ES-I3 (cell line): Measurements from ENCODE around the gene CPEB3.

Source experiments
- H3K36me3 ChIP-seq: 2 replicates; pipeline ENCODE4 v1.6.1; 2013; ENCODE audit warnings: mild to moderate bottlenecking, low read length, control low read depth, moderate library complexity; ENCODE audit not compliant: insufficient read depth
- H3K4me1 ChIP-seq: 2 replicates; pipeline ENCODE4 v1.6.1; 2013; ENCODE audit warnings: mild to moderate bottlenecking, control low read depth, low read length; ENCODE audit not compliant: insufficient read depth
- H3K9ac ChIP-seq: 2 replicates; pipeline ENCODE4 v1.6.1; 2013; ENCODE audit warnings: low read depth, mild to moderate bottlenecking, low read length, moderate library complexity
- H3K9me3 ChIP-seq: 2 replicates; pipeline ENCODE4 v1.6.1; 2013; ENCODE audit warnings: mild to moderate bottlenecking, low read length, moderate library complexity; ENCODE audit not compliant: control insufficient read depth, insufficient read depth

Gene CPEB3

DNA sequence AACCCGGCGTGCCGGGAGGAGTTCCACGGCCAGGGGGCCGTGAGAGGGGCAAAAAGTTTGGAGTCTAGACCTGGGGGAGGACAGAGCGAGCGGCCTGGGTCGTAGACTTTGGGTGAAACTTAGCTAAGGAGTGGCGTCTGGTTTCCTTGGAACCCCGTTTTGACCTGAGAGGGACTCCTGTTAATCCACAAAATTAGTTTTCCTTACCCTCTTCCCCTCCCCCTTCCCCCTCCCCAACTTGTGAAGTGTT, 663 bp upstream of the CPEB3 start:
- H3K9ac ChIP-seq = peak overlapping the region; percentile 99
- no peaks in the 10 kb centered on the region for H3K9me3 ChIP-seq
- H3K4me1 ChIP-seq = peaks cover 5% of the 10 kb centered on the region; the same call in 1 of the 2 replicates
- 0 out of 2 replicates have a peak, but pooled peaks cover 5% of the 10 kb centered on the region for H3K36me3 ChIP-seq

DNA sequence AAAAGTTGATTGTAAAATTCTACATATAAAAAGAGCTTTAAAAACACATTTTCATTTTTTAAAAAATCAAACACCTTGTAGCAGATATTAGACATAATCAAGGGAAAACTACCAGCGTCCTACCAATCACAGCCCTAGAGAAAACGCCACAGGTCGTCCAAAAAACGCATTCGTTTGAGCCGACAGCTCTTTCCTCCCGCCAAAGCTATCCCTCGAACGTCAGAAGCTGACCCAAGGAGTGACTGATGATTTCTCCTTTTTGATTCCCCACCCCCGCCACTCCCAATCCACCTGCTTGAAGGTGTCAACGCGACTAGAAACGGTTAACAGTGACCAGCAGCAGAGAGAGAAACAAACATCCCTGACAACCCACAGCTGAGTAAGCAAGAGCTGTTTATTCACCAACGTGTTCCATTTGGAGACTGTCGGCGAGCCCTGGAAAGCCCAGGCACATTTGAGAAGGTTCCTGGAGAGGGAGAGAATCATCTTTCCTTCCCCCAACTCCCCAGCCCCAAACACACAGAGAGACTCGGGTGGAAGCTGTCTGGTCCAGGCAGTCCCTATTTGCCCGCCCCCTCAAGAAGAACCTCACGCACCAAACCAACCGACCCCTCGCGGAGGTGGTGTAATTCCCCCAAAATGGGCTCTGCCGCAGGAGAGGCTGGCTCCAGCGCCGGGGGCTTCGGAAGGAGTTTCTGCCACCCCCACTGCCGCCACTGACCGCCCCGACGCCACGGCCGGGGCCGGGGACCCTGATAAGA, 622 bp downstream of the CPEB3 start:
- Histone ChIP-seq H3K4me1 (peaks cover 5% of the 10 kb centered on the region; the same call in 1 of the 2 replicates), H3K36me3 (0 out of 2 replicates have a peak, but pooled peaks cover 5% of the 10 kb centered on the region), H3K9ac (peak overlapping the region; percentile 99), H3K9me3 (no peaks in the 10 kb centered on the region)

DNA sequence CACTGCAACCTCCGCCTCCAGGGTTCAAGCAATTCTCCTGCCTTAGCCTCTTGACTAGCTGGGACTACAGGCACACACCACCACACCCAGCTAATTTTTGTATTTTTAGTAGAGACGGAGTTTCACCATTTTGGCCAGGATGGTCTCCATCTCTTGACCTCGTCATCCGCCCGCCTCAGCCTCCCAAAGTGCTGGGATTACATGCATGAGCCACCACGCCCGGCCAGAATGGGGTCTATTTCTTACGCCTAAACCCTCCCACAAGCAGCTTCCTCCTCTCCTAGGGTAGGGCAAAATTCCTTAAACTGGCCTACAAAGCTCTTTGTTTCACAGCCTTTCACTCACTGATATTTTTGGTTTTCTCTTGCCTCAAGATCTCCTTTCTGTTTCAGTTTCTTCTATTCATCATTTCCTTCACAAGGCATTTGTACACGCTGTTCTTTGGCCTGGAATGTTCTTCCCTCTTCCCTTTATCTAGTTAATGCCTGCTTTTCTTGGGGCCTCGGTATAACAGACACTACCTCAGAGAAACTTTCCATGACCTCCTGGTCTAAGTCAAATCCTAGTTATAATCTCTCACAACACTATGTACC, 6.7 kb downstream of the CPEB3 start:
- no peaks in the 10 kb centered on the region for H3K4me1 ChIP-seq
- H3K36me3 ChIP-seq = no peaks in the 10 kb centered on the region
- H3K9ac ChIP-seq = no peak overlapping the region
- no peaks in the 10 kb centered on the region for H3K9me3 ChIP-seq

DNA sequence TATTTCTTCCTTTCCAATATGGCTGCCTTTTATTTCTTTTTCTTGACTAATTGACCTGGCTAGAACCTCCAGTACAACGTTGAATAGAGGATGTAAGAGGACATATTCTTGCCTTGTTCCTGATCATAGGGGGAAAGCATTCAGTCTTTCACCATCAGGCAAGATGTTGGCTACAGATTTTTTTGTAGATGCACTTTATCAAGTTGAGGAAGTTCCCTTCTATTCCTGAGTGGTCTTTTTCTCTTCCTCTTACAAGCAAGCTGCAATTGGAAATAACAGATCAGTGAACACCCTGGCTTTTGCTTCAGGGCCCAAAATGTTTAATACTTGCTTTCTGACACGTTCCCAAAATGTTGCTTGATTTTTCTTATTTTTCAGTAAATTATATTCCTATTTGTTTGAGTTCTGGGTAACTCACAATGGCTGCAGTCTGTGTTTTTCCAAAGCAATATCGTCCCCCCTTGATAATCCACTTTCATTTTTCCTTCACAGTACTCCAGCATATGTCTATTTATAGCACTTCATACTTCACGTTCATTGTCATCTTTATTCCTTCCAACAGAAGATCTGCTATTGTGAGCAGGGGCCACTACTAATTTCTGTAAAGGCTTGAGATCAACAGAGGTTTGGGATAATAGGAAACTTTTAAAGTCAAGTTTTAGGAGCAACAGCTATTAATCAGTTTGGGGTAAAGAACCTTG, 11.7 kb downstream of the CPEB3 start:
- Histone ChIP-seq H3K4me1 (no peaks in the 10 kb centered on the region), H3K36me3 (no peaks in the 10 kb centered on the region), H3K9ac (no peak overlapping the region), H3K9me3 (no peaks in the 10 kb centered on the region)

DNA sequence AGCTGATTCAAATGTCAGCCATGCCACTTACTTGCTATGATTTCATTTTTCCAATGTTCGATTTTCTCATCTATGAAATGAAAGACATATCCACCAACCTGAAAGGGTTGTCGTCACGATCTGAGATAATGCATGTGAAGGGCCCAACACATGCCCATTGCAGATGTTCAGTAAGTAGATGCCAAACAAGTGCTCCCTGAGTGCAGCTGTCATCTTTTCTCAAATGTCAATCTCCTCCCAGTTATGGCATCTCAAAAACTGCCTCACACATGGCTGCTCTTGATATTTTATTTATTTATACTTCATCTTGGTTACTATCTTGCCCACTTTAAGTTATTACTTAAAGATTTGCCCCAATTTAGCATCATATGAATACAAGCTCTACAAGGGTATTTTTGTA, 16.8 kb downstream of the CPEB3 start:
- no peaks in the 10 kb centered on the region for H3K36me3 ChIP-seq
- H3K9ac ChIP-seq = no peak overlapping the region
- H3K4me1 ChIP-seq = no peaks in the 10 kb centered on the region
- no peaks in the 10 kb centered on the region for H3K9me3 ChIP-seq

DNA sequence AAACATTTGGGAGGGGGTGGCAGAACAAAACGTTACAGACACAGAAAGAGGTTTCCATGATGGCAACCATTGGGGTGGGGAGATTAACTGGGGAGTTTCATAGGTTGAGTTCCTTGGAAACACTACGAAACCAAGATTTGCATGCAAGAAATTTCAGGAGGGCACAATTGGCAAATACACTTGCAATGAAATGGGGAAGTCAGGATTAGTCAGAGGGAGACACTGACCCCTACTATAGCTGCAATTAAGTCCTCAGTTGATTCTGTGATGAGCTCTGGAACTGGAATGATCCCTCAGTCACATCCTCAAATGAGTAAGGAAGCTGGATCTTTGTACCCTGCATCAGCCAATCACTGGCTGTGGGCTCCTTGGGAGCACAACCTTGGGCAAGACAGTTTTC, 22.1 kb downstream of the CPEB3 start:
- no peaks in the 10 kb centered on the region for H3K4me1 ChIP-seq
- no peak overlapping the region for H3K9ac ChIP-seq
- no peaks in the 10 kb centered on the region for H3K36me3 ChIP-seq
- H3K9me3 ChIP-seq = no peaks in the 10 kb centered on the region

DNA sequence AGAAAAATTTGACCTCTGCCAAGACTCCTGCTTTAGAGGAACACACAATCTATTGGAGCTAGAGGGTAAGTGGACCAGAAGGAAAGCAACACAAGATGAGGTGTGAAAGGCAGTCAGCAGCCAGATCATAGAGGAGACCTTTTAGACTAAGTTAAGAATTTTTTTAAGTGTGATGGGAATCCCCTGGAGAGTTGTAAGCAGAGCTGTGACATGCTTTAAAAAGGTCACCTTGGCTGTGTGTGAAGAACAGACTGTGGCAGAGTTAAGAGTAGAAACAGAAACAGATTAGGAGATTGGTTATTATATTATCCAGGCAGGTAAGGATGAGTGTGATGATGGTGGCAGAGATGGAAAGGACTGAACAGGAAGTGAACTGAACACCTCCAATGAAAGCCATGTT, 23.5 kb downstream of the CPEB3 start:
- Histone ChIP-seq H3K36me3 (no peaks in the 10 kb centered on the region), H3K4me1 (no peaks in the 10 kb centered on the region), H3K9ac (no peak overlapping the region), H3K9me3 (no peaks in the 10 kb centered on the region)

DNA sequence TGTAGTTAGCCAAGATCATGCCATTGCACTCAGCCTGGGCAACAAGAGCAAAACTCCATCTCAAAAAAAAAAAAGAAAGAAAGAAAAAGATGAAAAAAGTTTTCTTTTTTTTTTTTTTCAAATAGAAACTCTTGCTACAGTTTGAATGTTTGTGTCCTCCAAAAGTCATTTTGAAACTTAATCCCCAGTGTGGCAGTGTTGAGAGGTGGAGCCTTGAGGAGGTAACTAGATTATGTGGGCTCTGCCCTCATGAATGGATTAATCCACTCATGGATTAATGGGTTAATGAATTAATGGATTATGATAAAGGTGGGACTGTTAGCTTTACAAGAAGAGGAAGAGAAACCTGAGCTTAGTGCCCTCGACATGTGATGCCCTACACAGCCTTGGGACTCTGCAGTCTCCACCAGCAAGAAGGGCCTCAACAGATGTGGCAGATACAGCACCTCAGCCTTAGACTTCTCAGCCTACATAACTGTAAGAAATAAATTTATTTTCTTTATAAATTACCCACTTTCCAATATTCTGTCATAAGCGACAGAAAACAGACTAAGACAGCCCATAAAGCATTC, 25.1 kb downstream of the CPEB3 start:
- Histone ChIP-seq H3K9me3 (no peaks in the 10 kb centered on the region), H3K36me3 (no peaks in the 10 kb centered on the region), H3K9ac (no peak overlapping the region), H3K4me1 (no peaks in the 10 kb centered on the region)

DNA sequence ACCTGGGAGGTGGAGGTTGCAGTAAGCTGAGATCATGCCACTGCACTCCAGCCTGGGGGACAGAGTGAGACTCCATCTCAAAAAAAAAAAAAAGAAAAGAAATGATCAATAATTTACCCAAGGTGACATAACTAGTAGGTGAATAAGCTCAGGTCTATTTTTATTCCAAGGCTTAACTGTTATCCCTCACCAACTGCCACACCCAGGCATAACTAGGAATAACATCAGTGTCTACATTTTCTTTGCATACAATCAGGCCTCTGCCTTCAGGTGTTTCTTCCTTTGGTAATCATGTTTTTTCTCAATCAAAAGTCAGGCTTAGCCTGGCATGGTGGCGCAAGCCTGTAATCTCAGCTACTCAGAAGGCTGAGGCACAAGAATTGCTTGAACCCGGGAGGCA, 26.6 kb downstream of the CPEB3 start:
- H3K9ac ChIP-seq = no peak overlapping the region
- H3K9me3 ChIP-seq = no peaks in the 10 kb centered on the region
- no peaks in the 10 kb centered on the region for H3K4me1 ChIP-seq
- H3K36me3 ChIP-seq = no peaks in the 10 kb centered on the region

DNA sequence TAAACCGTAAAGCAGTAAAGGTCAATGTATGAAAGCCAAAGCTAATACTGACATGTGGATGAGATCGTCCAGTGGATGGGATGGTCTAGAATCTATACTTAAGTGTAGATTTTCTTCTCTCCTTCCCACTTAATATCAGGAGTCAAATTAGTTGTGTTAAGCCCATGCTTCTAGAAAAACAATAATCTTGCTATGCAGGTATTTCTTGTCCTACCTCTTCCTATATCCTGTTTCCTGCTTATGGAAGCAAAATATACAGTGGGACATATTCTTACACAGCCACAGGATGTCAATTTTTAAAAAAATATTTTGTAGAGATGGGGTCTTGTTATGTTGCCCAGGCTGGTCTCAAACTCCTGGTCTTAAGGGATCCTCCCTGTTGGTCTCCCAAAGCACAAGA, 27.5 kb downstream of the CPEB3 start:
- no peaks in the 10 kb centered on the region for H3K9me3 ChIP-seq
- no peak overlapping the region for H3K9ac ChIP-seq
- H3K4me1 ChIP-seq = no peaks in the 10 kb centered on the region
- H3K36me3 ChIP-seq = no peaks in the 10 kb centered on the region

DNA sequence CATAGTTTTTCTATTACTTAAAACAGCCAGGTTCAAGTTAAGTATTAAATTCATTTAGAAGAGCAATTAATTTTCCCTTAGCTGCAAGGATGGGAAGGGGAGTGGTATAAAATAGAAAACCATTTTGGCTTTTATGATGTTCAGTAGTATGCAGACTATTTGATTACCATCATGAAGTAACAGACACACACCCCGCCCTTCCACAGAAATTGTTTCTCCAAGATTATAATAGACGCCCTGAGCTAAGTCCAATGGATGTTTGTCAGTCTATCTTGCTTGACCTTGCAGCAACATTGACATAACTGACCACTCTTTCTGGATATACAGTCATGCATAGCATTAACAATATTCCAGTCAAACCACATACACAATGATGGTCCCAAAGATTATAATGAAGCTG, 42.3 kb downstream of the CPEB3 start:
- Histone ChIP-seq H3K9me3 (no peaks in the 10 kb centered on the region), H3K9ac (no peak overlapping the region), H3K36me3 (no peaks in the 10 kb centered on the region), H3K4me1 (no peaks in the 10 kb centered on the region)

DNA sequence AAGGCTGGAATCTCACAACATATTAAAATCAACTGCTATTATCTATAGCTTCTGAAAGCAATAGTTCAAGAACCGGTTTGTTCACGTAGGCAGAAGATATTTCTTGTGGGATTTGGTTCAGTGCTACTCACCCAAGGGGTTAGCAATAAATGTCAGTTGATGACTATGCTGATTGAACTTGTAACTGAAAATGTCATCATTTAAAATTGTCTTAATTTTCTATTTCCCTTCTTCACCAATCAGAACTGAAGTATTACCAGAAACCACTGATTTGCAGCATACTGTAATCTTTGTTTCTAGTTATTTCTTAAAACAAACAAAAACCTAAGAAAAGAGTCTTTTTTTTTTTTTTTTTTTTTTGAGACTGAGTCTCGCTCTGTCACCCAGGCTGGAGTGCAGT, 46.1 kb downstream of the CPEB3 start:
- no peak overlapping the region for H3K9ac ChIP-seq
- H3K4me1 ChIP-seq = no peaks in the 10 kb centered on the region
- no peaks in the 10 kb centered on the region for H3K9me3 ChIP-seq
- H3K36me3 ChIP-seq = no peaks in the 10 kb centered on the region

DNA sequence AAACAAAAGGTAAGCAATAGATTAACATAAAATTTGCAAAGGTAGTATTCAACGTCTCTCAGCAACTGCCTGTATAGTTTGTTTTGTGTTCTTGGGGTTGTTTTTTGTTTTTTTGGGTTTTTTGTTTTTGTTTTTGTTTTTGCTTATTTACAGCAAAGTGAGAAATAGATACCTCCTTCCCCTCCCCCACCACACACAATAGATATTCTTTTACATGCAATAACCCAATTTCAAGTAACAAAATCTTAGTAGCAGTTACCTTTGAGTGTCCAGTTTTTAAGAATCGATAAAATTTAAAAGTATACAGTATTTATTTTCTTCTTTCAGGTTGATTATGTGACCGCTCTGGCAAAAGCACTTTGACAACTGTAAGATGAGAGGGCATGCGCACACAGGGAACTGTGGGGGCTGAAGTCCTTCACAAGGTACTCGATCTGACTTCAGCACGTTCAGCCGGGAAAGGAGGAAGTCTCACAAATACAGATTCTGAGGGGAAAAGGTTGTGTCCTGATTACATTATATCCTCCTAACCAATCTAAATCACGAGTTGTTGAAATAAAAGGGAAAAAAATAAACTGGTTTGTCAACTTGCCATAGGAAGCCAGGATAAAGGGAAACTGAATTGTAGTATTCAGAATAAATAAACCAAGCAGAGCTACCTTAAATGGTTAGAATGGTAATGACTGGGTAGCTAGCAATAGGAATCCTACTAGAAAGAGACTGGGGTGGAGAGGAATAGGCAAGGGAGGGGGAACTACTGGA, 47.8 kb downstream of the CPEB3 start:
- Histone ChIP-seq H3K9ac (peak overlapping the region; percentile 40; the same call in 1 of the 2 replicates), H3K9me3 (no peaks in the 10 kb centered on the region), H3K36me3 (no peaks in the 10 kb centered on the region), H3K4me1 (no peaks in the 10 kb centered on the region)

DNA sequence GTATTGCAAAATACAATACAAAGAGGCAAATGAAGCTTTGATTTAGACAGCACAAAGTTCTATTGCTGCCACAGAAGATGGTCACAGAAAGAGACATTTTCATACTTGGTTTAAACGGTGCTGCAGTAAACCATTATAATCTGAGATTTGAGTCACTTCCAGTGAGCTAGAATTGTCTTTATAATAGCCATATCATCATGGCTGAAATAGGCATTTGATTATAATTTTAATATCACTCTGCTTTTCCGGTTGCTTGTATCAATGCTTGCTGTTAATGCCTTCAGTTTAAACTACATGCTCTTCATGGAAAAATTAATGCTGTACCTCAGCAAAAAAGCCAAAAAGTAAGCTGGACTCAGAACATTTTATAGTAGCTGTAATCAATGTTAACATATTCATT, 48.5 kb downstream of the CPEB3 start:
- no peak overlapping the region for H3K9ac ChIP-seq
- no peaks in the 10 kb centered on the region for H3K36me3 ChIP-seq
- H3K4me1 ChIP-seq = no peaks in the 10 kb centered on the region
- H3K9me3 ChIP-seq = no peaks in the 10 kb centered on the region
